ENCODE data around the gene SERTAD2. TPM values are rescaled to one million over a fixed set of nuclear protein-coding genes. Genes with fewer than 3 reads are reported as not detected.

The SERTAD2 gene
- total and polyA plus RNA-seq, 9 donors, result 9.9 to 26.8 (median 20.8) TPM

GRCh38 chr2:64639691-64640090 is 14.0 kb downstream of the SERTAD2 start:
- no peak overlapping the region for H3K27ac ChIP-seq
- H3K9me3 ChIP-seq, result no peaks in the 10 kb centered on the region
- H3K4me1 ChIP-seq (ENCODE audit: insufficient read depth), result peaks cover 21% of the 10 kb centered on the region
- TF ChIP-seq EP300 (IDR thresholded peaks at IDR 0.05) (no peak), POLR2A (IDR thresholded peaks at IDR 0.05) (no peak), CTCF (IDR thresholded peaks at IDR 0.05) (no peak)
- H3K36me3 ChIP-seq, result no peaks in the 10 kb centered on the region
- WGBS, 3 donors, result 59 to 65% (median 60%) methylated on average over 2 of the region's 2 CpGs
- no peaks in the 10 kb centered on the region for H3K27me3 ChIP-seq
- H3K4me3 ChIP-seq, result no peak overlapping the region
- no peak for DNase-seq
- intact Hi-C loops (cut with DNase I), result loop anchor here in 1 of 4 donors (5.0 kb wide), 1 partner anchor 218 kb away; no protein-coding TSS in a partner anchor

GRCh38 chr2:64638502-64639120 is 15.1 kb downstream of the SERTAD2 start:
- Histone ChIP-seq H3K36me3 (no peaks in the 10 kb centered on the region), H3K27ac (no peak overlapping the region), H3K9me3 (no peaks in the 10 kb centered on the region), H3K27me3 (no peaks in the 10 kb centered on the region), H3K4me3 (no peak overlapping the region), H3K4me1 (ENCODE audit: insufficient read depth) (peaks cover 17% of the 10 kb centered on the region)
- 88 to 93% (median 88%) methylated on average over 4 of the region's 4 CpGs for WGBS, 3 donors
- TF ChIP-seq POLR2A (IDR thresholded peaks at IDR 0.05), result no peak
- no peak for TF ChIP-seq EP300 (IDR thresholded peaks at IDR 0.05)
- TF ChIP-seq CTCF (IDR thresholded peaks at IDR 0.05), result no peak
- DNase-seq, result no peak
- intact Hi-C loops (cut with DNase I), result no loop called here

- no peak for DNase-seq
- H3K27me3 ChIP-seq, result no peaks in the 10 kb centered on the region
- H3K9me3 ChIP-seq, result no peaks in the 10 kb centered on the region
- TF ChIP-seq CTCF (IDR thresholded peaks at IDR 0.05) (no peak), POLR2A (IDR thresholded peaks at IDR 0.05) (no peak)
- 97 to 99% (median 98%) methylated on average over 5 of the region's 5 CpGs for WGBS, 3 donors
- intact Hi-C loops (cut with DNase I), result no loop called here
- H3K27ac ChIP-seq, result no peak overlapping the region
- no peaks in the 10 kb centered on the region for H3K36me3 ChIP-seq
- H3K4me1 ChIP-seq (ENCODE audit: insufficient read depth), result peaks cover 15% of the 10 kb centered on the region
- no peak overlapping the region for H3K4me3 ChIP-seq
Measured at GRCh38 chr2:64637931-64638330, 15.8 kb downstream of the SERTAD2 start.

DNA sequence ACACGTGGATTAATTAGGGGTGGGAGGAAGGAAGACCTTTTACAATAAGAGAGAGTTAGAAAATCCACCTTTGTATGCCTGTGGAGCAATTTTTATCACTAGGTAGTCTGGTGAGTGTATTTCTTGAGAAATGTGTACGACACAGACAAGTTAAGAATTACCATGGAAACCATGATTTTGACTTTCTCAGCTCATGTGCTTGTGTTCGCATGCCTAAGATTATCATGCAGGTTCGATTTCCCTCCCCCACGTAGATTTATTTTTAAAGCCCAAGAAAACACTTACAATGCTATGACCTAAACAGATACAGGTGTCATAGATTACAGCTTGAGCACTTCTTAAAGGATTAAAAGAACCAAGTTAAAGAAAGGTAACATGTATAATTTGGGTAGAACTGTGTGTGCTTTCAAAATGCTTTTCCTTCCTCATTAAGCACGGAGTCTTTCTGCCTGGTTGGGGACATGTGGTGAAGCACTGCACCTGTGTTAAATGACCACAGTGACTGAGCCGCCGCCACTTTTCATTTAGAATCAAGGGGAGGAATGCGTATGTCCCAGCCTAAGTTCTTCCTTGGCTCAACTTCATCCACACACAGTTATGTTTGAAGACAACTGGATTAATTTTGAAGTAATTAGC is 16.6 kb downstream of the SERTAD2 start:
- TF ChIP-seq EP300 (IDR thresholded peaks at IDR 0.05) (no peak), POLR2A (IDR thresholded peaks at IDR 0.05) (no peak), CTCF (IDR thresholded peaks at IDR 0.05) (no peak)
- no peak overlapping the region for H3K4me3 ChIP-seq
- no peaks in the 10 kb centered on the region for H3K27me3 ChIP-seq
- H3K9me3 ChIP-seq, result no peaks in the 10 kb centered on the region
- no peak overlapping the region for H3K27ac ChIP-seq
- peaks cover 12% of the 10 kb centered on the region for H3K4me1 ChIP-seq (ENCODE audit: insufficient read depth)
- H3K36me3 ChIP-seq, result no peaks in the 10 kb centered on the region
- 71 to 73% (median 73%) methylated on average over 9 of the region's 9 CpGs for WGBS, 3 donors
- no peak for DNase-seq
- intact Hi-C loops (cut with DNase I), result no loop called here
